NCI-H748 treated with DMSO at 0.1 percent for 48 hours (cell line): ENCODE results near the gene SEC14L5.
"Not testable (repeated sequence)": the region's sequence is repeated elsewhere in the genome, so short reads cannot be mapped to it uniquely, and the experiment has no call there.

Experiments
- DNase-seq: peaks from one replicate; lab custom pipeline; 2025; lab: John Stamatoyannopoulos, UW

SEC14L5 gene

DNA sequence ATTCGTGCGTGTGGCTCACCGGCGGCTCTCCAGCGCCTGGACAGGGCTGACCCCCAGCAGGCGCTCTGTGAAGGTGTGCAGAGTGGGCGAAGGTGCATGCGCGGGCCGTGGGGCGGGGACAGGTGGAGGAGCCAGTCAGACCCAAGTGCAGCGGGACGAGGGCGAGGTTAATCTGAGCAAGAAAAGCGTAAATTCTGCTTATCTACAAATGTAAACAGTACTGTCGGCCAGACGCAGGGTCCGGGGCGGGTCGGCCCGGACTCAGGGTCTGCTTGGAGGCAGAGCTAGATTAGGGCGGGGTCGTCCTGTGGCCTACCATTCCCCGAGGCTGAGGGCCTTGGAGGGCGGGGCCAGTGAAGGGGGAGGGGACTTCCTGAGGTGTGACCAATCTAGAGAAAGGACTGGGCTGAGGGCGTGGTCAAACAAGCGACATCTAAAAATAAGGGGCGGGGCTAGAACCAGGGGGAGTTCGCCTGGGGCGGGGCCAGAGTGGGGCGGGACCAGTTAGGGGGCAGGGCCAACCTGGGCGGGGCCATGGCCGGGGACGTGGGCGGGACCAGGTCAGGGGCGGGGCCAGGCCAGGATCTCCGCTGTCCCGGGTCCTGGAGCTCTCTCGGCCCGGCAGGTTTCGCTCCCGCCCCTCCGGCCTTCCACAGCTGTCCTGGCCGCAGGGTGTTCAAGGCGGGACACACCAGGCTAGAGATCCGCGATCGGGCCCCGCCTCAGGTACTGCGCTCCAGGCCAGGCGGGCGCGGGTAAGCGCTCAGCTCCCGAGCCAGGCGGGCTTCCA lies at the start of gene SEC14L5:
SEC14L5 (plus strand) TSS at position 611 of the 790 bp plus-strand sequence. CDS start 994 bp downstream, outside the sequence.
- peak; percentile 92 for DNase-seq

DNA sequence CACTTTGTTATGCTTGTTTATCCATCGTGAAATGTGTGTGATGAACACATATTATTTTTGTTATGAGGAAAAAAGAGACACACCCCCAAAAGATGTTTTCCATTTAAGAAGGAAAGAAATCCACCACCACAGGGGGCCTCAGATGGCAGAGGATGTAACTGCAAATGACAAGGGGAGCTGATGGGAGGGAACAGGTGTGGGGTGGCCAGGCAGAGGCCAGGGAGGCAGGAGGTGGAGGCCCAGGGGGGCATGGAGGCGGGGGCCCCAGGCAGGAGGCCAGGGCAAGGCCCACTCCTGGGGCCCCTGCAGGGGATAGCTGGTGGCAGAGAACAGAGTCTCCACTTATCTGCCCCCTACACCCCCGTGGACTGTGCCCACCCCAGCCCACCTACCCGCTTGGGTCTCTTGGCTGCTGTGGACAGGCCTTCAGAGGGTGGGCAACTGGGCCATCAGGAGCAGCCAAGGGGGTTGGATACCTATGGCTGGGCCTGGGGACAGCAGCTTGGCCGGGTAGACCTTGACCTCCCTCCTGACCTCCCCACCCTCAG lies 49.2 kb upstream of the SEC14L5 start:
- DNase-seq: no peak

DNA sequence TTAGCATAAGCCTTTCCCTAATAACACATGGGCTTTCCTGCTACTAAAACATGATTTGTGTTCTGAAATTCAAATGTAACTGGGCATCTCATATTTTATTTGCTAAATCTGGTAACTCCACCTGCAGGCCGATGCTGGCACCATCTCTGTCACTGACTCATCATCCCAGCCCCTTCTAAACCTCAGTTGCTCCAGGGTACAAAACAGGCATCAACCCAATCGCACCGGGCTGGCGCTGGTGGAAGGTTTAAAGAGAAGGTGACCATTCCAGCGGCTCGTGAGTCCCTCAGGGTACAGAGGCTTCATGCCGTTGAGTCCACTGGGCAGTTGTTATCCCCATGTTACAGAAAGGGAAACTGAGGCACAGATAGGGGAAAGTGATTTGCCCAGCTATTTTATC lies 48.3 kb upstream of the SEC14L5 start:
- DNase-seq: no peak

DNA sequence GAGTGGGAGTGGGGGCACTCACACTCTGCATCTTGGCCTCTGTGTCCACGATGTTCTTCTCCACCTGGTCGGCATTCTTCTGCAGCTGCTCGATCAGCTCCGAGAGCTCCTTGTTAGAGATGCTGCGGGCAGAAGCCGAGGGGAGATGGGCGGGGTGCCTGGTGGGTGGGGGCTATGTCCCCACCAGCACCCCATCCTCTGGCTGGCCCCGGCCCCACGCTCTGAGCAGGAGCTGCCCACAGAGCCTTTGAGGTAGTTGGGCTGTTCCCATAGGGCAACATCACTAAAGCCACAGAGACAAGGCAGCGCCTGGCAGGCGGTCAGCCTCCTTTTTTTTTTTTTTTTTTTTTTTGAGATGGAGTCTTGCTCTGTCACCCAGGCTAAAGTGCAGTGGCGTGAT lies 47.3 kb upstream of the SEC14L5 start:
- DNase-seq: no peak

DNA sequence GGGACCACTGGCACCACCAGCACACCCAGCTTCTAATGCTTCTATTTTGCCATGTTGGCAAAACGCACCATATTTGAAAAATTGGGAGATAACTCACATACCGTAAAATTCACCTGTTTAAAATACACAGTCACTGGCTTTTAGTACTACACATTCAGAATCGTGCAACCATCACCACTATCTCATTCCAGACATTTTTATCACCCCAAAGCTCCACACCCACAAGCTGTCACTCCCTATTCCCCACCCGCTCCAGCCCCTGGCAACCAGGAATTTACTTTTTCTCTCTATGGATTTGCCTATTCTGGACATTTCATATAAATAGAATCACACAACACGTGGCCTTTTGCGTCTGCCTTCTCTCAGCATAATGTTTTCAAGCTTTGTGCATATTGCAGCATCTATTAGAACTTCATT lies 46.2 kb upstream of the SEC14L5 start:
- no peak for DNase-seq

DNA sequence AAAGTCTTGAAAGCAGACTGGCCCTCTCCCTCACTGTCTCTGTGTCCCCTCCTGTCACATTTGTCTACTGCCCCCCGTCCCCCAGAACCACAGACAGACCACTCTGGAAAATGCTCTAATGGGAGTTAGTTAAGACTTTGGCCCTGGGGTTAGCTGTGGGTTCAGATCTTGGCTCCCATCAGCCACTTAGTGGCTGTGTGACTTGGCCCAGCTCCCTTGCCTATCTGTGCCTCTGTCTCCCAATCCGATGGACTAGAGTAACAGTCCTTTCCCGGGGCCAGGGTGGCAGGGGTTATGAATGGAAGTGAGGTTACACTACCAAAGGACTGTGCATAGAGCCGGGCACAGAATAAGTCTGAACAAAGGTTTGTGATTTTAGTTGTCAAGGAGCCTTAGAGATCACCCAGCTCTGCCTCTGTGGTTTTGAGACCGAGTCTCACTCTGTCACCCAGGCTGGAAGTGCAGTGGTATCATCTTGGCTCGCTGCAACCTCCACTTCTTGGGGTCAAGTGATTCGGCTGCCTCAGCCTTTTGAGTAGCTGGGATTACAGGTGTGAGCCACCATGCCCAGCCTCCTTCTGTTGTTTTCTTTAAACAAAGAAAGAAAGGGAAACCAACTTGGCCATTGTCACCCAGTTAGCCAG lies 44.9 kb upstream of the SEC14L5 start:
- DNase-seq: no peak

DNA sequence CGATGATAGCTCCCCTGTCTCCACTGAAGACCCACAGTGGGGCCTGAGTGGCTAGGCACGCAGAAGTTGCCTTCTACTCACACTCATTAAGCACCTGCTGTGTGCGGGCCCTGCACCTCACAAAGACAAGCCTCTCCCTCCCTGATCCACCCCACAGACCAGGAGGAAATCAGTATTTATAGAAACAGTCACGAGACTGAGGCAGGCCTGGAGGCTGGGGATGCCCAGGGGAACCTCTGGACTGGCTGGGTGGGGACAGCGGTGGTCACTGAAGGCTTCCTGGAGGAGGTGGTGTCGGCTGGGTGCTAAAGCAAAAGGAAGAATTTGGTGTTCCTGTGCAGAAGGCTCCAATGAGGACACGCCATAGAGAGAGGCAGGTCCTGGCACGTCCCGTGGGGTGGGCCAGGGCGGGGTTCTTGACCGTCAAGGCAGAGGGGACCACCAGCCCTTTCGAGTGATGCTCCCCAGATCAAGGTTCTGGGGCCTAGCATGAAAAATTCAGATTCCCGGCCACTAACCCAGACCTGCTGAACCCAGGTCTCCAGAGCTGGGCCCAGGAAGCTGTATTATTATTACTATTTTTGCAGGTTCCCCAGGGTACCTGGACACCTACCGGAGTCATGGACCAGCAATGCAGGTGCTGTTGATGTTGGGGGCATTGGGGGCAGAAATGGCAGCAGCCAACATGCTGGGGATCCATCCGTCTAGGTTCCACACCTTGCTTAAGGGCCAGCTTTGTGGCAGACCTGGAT lies 44.2 kb upstream of the SEC14L5 start:
- DNase-seq: no peak

DNA sequence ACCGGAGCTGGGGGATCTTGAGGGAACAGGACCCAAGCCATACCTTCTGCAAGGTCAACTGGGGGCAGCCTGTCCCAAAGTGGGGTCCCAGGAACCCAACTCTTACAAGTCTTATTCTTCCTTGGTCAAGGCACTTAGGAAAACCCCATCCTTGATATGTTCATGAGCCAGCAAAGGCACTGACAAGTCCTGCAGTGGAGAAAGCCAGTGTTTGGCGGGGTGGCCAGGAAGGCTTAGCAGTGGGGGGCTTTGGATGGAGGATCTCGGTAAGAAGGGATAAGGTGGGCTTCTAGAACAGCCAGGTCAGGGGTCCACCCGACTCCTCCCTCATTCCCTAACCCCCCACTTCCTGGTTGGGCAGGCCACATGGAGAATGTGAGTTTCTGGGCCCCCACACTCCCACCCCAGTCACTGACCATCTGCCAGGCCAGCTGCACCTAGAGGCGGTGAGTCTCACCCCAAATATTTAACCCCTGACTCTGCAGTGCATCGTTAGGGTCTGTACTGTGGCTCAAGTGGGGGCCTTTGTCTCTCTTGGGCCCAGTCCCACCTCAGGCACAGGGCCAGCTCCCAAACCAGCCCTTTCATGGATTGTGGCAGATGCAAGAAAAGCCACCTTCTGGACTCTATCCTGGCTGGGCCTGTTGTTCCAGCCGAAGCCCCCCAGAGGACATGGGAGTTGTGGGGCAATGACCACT lies 43.5 kb upstream of the SEC14L5 start:
- DNase-seq: no peak

DNA sequence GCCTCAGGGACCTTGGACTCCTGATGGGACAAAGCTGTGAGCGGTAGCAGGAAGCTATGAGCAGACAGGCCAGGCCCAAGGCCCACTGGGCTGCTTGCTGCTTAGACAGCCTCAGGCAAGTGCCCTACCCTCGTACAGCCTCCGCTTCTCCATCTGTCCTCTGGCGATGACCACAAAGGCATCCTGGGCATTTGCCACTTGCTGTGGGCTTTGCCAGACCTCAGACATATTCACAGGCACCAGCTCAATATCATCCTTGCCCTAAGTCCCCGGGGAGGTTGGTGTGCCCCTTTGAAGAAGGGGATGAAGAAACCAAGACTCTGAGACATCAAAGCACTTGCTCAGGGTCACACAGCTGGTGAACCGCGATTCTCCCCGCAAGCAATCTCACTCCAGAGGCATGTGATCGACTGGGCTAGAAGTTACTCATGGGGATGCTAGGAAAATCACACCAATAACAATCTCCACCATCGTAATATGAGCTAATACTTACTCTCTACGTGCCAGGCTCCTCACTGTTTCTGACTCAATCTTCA lies 42.8 kb upstream of the SEC14L5 start:
- no peak for DNase-seq

DNA sequence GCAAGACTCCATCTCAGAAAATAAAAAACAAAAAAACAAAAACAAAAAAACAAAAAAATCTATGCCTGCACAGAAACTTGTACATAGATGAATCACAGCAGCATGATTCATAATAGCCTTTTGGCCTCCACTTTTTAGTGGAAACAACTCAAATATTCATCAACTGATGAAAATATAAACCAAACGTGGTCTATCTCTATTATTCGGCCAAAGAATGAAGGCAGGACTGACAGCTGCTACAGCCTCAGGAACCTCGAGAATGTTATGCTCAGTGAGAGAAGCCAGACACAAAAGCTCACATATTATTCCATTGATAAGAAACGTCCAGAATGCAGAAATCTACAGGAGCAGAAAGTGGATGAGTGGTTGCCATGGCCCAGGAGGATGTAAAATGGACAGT lies 41.0 kb upstream of the SEC14L5 start:
- DNase-seq: no peak

DNA sequence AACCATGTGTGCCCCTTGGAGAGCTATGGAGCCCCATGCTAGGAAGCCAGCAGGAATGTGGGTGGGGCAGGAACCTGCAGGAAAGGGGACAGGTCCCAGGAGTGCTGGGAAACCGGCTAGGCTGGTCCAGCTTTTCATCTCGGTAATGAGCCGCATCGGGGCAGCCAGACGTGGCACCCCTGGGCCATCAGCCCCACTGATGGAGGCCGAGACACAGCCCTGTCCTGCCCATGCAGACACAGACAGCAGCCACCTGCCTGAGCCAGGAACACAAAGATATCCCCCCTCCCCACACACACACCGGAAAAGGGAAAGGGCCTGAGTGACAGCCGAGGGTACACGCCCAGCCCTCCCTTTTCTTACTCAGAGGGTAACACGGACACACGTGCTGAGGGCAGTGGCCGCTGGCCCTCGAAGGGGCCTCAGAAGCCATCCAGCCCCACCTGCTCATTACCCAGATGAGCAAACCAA lies 39.3 kb upstream of the SEC14L5 start:
- DNase-seq: no peak

DNA sequence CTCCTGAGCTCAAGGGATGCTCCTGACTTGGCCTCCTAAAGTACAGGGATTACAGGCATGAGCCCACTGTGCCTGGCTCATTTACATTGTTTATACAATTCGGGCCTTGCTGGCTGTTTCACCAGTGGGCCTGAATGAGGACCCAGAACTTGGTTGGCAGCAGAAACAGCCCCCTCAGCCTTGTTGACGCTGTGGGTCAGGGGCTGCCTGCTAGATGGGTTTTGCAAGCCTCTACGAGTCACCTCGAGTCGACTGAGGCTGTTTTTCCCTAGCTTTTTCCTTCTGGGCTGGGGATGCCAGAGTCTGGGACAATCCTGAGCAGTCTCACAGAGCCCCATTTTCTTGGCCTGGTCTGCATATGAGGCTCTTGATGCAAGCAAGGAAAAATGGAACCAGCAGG lies 37.3 kb upstream of the SEC14L5 start:
- DNase-seq: no peak

DNA sequence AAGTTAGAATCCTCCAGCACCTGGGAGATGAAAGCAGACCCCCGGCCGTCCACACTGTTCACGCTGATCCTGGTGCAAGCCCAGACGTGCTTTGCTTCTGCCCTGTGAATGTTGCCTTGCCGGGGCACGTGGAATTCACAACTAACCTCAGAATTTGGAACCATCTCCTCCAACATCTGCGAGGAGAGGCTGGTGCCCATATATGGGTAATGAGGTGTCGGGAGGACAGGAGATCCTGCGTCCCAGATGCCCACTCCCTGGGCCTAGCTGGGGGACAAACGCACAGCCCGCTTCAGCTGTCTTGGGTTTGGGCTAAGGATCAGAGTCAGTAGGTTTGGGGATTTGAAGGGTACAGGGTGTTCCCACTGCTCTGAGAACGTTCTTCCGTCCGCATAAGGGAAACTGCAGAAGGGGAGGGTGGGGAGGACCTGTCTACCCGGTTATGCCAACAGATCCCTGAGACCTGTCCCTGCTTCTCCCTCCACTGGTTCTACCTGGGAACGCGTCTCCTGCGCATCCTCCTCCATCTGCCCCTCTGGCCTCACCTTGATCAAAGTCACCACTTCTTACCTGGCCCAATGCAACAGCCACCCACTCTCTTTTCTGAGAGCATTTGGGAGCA lies 35.3 kb upstream of the SEC14L5 start:
- DNase-seq: no peak

DNA sequence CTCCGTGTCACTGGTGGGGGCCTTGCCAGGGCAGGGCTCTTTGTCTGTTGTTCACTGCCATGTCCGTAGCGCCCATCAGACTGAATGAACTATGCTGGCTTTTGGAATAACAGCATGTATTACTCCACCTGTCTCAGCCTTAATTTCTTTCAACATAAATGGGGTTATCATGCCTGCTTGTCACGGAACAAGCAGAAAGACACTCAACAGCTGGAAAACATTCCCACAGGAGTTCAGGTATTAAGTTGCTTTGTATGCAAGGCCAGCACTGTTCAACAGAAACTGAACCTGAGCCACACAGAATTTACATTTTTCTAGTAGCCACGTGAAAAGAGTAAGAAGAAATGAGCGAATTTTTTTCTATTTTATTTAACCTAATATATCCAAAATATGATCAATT lies 34.3 kb upstream of the SEC14L5 start:
- no peak for DNase-seq

DNA sequence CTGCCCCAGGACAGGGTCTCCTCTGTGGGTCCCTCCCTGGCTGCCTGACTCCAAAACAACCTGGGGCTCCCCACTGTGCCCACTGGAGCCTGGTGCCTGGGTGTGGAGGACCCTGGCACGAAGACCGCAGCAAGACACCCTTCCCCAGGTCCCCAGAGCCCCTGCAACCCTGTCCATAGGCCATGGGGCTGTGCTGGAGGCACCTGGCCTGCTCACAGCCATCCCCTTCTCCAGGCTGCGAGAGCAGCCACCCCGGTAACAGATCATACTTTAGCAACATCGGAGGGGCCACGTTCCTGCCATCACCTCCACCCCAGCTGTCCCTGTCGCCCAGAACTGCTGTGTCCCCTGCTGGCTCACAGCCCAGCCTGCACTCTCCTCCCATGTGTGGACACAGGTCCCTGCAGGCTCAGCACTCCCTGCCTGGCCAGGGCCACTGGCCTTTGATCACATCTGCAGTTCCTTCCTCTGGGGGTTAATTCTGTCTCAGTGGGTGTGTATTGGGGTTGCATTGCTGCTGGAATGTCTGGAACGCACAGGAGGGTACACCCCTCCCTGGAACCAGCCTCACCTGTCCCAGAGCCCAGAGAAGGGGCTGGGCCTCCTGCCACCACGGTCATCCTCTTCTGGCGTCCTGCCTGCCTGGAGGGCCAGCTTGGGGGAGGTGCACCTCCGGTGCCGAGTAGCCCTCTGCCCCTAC lies 33.4 kb upstream of the SEC14L5 start:
- DNase-seq: no peak

DNA sequence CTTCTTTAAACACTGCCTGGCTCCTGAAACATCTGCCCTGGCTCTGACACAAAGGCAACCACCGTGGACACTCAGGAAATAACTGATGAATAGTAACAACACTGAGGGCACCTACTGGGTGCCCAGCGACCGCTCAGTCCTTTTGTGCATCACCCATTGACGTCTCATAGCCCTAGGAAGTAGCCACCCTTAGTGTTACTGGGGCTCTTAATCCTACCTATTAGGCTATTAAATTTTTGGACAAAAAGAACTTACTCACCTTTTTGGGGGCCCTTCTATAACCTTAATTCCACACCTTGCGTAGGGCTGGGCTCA lies 32.9 kb upstream of the SEC14L5 start:
- no peak for DNase-seq

DNA sequence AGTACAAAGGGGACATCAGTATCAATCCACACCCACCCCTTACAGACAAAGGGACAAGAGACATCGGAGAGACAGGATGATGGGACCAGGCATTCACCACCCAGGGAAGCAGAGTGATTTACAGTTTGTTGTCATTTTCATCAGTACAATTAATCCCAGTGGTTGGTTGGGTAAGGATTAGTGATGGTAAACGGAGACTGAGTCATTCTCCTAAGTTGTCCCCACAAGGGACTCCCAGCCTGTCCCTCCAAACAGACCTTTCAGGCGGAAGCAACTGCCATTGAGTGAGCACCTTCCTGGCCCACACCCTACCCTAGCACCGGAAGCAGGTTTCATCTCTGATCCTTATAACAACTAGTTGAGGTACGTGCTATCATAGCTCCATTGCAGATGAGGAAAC lies 32.3 kb upstream of the SEC14L5 start:
- no peak for DNase-seq

DNA sequence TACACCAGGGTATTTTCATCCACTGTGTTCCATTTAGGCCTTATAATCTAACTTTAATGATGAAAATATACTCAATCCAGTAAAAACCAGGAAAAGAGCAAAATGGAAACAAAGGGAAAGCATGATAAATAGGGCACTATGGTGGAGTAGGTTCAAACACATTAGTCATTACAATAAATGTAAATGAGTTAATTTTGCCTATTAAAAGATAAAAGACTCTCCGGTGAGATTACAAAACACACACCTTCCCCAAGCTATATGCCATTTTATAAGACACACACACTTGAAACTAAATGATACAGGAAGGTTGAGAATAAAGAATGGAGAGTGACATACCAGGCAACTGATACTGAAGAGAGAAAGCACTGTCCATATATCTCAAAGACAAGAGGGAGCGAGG lies 31.2 kb upstream of the SEC14L5 start:
- DNase-seq: no peak

DNA sequence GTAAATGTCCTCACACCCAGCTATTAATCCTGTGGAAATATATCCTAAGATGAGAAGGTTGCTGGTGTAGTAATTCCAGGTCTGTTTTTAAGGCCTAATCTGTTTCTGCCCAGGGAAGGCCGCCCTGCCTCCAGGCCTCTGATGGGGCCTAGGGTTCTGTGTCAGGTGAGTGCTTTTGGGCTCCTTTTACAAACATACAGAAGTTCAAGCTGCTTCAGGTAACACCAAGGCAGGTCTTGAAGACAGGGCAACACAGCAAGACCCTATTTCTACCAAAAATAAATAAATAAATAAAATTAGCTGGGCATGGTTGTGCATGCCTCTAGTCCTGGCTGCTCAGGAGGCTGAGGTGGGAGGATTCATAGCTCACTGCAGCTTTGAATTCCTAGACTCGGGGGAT lies 30.5 kb upstream of the SEC14L5 start:
- no peak for DNase-seq

DNA sequence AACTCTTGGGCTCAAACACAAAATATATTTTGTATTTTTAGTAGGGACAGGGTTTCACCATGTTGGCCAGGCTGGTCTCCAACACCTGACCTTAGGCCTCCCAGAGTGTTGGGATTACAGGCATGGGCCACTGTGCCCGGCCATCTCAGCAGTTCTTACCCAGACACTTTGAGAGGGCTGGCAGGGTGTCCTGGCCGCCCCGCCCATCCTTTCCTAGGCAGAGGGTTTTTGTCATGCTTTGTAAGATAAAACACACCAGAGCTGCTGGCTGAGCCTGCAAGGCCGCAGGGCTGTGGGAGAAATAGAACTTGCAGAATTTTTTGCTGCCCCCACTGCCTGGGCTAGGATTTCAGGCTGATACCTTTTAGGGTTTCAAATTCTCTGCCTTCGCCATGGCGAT lies 29.9 kb upstream of the SEC14L5 start:
- no peak for DNase-seq

DNA sequence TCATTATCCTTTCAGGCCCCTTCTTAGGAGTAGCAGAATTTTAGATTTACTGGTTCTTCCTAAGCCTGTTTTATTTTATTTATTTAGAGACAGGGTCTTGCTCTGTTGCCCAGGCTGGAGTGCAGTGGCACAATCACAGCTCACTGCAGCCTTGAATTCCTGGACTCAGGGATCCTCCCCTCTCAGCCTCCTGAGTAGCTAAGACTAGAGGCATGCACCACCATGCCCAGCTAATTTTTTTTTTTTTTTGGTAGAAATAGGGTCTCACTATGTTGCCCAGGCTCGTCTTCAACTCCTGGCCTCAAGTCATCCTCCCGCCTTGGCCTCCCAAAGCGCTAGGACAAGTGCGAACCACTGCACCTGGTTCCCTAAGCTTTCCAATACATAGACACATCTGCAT lies 28.5 kb upstream of the SEC14L5 start:
- DNase-seq: not testable (repeated sequence)
